T-helper 1 cell treated with Interleukin-12 subunit alpha and Interleukin-12 subunit beta and Interleukin-4 antibody, amounts not matched to agents 30 μg/mL and 1 μg/mL, for 36 hours (primary cell): Measurements from ENCODE around the gene GALR2.
"Not testable (repeated sequence)": the region's sequence is repeated elsewhere in the genome, so short reads cannot be mapped to it uniquely, and the experiment has no call there.

Experiments
- H3K27ac Mint-ChIP-seq: one replicate; pipeline ENCODE4 v1.8.0; 2021; ENCODE audit warnings: mild to moderate bottlenecking, mixed read lengths
- H3K27me3 Mint-ChIP-seq: one replicate; pipeline ENCODE4 v1.8.0; 2021; ENCODE audit warnings: low read depth, mixed read lengths
- H3K36me3 Mint-ChIP-seq: one replicate; pipeline ENCODE4 v1.8.0; 2021; ENCODE audit warnings: low read depth, mixed read lengths
- H3K4me1 Mint-ChIP-seq: one replicate; pipeline ENCODE4 v1.8.0; 2021; ENCODE audit warnings: low read depth, mixed read lengths
- H3K4me3 Mint-ChIP-seq: one replicate; pipeline ENCODE4 v1.8.0; 2021; ENCODE audit warnings: mild to moderate bottlenecking, moderate library complexity, mixed read lengths
- H3K9me3 Mint-ChIP-seq: one replicate; pipeline ENCODE4 v1.8.0; 2021; ENCODE audit warnings: mixed read lengths

The GALR2 gene

DNA sequence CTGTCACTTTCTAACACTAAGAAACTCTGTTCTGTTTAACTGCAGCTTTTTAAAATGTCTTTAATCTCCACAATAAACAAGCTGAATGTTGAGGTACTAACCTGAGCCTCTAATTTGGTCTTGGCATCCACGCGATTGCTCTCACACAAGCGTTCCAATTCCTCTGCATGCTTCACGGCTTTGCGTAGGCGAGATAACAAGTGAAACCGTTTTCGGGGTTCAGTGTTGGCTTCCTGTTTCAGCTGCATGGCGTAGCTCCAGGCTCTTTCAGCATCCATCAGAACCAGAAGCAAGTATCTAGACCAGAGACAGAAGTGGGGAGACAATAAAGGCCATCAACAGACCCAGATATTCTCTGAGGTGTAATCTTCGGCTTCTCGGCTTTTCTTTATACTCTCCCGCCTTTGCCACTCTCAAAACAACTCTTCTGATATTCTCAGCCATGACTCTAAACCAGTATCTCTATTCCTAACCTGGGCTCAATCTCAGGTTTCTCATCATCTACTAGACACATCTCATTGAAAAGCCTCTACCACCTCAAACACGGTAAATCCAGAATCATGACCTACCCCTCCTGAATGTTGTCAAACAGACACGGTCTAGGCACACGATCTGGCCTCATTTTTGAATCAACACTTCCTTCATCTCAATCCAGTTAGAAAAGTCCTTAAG, 10.6 kb upstream of the GALR2 start:
- Mint-ChIP-seq H3K27me3 (no peaks in the 10 kb centered on the region), H3K4me3 (peak overlapping the region; percentile 66), H3K4me1 (peaks cover 16% of the 10 kb centered on the region), H3K36me3 (peaks cover 55% of the 10 kb centered on the region), H3K27ac (peak overlapping the region; percentile 37), H3K9me3 (no peaks in the 10 kb centered on the region)

GRCh38 chr17:76065775-76066174, 8.8 kb upstream of the GALR2 start:
- no peaks in the 10 kb centered on the region for H3K27me3 Mint-ChIP-seq
- H3K27ac Mint-ChIP-seq, result no peak overlapping the region
- H3K4me1 Mint-ChIP-seq, result peaks cover 24% of the 10 kb centered on the region
- H3K4me3 Mint-ChIP-seq, result no peak overlapping the region
- H3K9me3 Mint-ChIP-seq, result no peaks in the 10 kb centered on the region
- peaks cover 46% of the 10 kb centered on the region for H3K36me3 Mint-ChIP-seq

- Mint-ChIP-seq H3K36me3 (peaks cover 15% of the 10 kb centered on the region), H3K27ac (peak overlapping the region; percentile 94), H3K9me3 (no peaks in the 10 kb centered on the region), H3K4me1 (peaks cover 30% of the 10 kb centered on the region), H3K4me3 (peak overlapping the region; percentile 97), H3K27me3 (peaks cover 30% of the 10 kb centered on the region)
Observed at GRCh38 chr17:76071531-76072147, 2.9 kb upstream of the GALR2 start.

- Mint-ChIP-seq H3K4me3 (peak within 1 kb of the TSS; percentile 97), H3K36me3 (peaks cover 12% of the 10 kb centered on the region), H3K27ac (peak within 1 kb of the TSS; percentile 94), H3K9me3 (no peaks in the 10 kb centered on the region), H3K4me1 (peaks cover 32% of the 10 kb centered on the region), H3K27me3 (peaks cover 37% of the 10 kb centered on the region)
Observed at GRCh38 chr17:76072148-76072858, 2.3 kb upstream of the GALR2 start, which contains the start of gene SRP68. Gene SRP68 (minus strand): TSS chr17:76072517. CDS start chr17:76072491, 26 bp downstream.

DNA sequence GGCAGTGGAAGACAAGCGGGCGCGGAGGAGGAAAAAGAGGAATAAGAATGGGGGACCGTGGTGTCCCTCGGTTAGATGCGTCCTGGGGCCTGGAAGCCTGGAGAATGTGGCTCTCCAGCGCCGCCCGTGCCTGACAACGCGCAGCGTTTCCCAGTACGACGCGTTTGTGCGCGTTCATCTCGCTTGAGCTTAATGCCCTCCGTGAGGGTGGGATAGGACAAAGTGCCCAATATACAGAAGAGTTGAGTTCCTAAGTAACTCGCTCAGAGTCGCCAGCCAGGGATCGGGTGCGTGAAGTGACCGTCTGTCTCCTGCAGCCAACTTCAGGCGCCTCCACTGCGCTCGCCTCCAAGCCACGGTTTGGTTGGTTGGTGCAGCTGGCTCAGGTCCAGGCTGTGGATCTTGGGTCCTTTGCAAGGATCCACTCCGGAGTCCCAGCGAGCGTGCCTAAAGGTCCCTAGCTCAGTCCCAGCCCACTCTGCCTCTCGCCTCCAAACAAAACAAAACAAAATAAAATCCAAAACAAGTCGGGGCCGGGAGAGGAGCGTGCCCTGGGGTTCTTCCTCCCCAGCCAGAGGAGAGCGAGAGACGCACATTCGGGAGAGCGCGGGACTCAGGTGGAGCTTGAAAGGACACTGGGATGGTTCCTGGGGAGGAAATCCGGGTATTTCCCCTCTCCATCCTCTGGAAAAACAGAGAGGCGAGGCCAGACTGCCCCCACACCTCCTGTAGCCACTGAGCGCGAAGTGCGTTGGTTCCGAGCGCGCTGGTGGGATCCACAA, 974 bp downstream of the GALR2 start:
- Mint-ChIP-seq H3K27me3 (peaks cover 65% of the 10 kb centered on the region), H3K27ac (no peak overlapping the region), H3K4me3 (peak overlapping the region; percentile 45), H3K4me1 (peaks cover 24% of the 10 kb centered on the region), H3K36me3 (peaks cover 7% of the 10 kb centered on the region), H3K9me3 (no peaks in the 10 kb centered on the region)

- peaks cover 19% of the 10 kb centered on the region for H3K4me1 Mint-ChIP-seq
- peak overlapping the region; percentile 84 for H3K4me3 Mint-ChIP-seq
- peaks cover 65% of the 10 kb centered on the region for H3K27me3 Mint-ChIP-seq
- no peaks in the 10 kb centered on the region for H3K9me3 Mint-ChIP-seq
- H3K36me3 Mint-ChIP-seq, result peaks cover 7% of the 10 kb centered on the region
- H3K27ac Mint-ChIP-seq, result no peak overlapping the region
Observed at GRCh38 chr17:76076146-76076764, 1.7 kb downstream of the GALR2 start.

GRCh38 chr17:76076765-76077583, 2.4 kb downstream of the GALR2 start:
- peaks cover 69% of the 10 kb centered on the region for H3K27me3 Mint-ChIP-seq

GRCh38 chr17:76077584-76078110, 3.1 kb downstream of the GALR2 start:
- peaks cover 5% of the 10 kb centered on the region for H3K36me3 Mint-ChIP-seq
- H3K9me3 Mint-ChIP-seq, result no peaks in the 10 kb centered on the region
- no peak overlapping the region for H3K27ac Mint-ChIP-seq
- peaks cover 69% of the 10 kb centered on the region for H3K27me3 Mint-ChIP-seq
- peaks cover 13% of the 10 kb centered on the region for H3K4me1 Mint-ChIP-seq
- no peak overlapping the region for H3K4me3 Mint-ChIP-seq

More at GRCh38 chr17:76076765-76077583, 2.4 kb downstream of the GALR2 start:
- H3K4me3 Mint-ChIP-seq, result peak overlapping the region; percentile 84
- H3K4me1 Mint-ChIP-seq, result peaks cover 13% of the 10 kb centered on the region
- H3K36me3 Mint-ChIP-seq, result peaks cover 5% of the 10 kb centered on the region
- no peaks in the 10 kb centered on the region for H3K9me3 Mint-ChIP-seq
- peak overlapping the region; percentile 72 for H3K27ac Mint-ChIP-seq

- peaks cover 13% of the 10 kb centered on the region for H3K4me1 Mint-ChIP-seq
- H3K36me3 Mint-ChIP-seq, H3K4me3 Mint-ChIP-seq, H3K9me3 Mint-ChIP-seq: not testable (repeated sequence)
- peaks cover 68% of the 10 kb centered on the region for H3K27me3 Mint-ChIP-seq
- H3K27ac Mint-ChIP-seq, result peak overlapping the region; percentile 26
Observed at GRCh38 chr17:76078370-76078769, 3.8 kb downstream of the GALR2 start.

DNA sequence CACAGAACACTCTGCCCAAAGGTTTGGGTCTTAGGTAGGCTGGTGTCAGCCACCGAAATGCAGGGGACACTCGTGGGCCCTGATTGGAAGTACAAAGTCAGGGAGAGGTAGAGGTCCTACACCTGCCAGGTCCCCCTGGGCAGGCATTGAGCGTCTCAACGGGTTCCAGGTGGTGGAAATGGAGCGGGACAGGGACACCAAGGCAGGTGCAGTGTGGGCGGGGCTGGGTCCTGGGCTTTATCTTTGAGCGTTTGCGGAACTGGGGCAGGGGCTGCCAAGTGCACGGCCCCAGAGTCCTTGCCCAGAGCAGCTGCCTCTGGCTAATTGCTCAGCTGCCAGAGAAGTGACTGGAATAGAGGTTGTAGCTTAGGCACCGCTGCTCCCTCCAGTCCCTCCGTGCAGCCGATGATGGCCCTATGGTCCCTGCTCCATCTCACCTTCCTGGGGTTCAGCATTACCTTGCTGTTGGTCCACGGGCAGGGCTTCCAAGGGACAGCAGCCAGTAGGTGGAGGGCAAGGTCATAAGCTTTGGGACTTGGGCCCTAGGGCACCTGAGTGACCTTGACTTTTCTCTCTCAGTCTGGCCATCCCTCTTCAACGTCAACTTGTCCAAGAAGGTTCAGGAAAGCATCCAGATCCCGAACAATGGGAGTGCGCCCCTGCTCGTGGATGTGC, 4.4 kb downstream of the GALR2 start, which contains the start of gene ZACN:
ZACN (plus strand) TSS at position 323 of the 675 bp plus-strand sequence; CDS start at position 406, 83 bp downstream.
- Mint-ChIP-seq H3K27me3 (peaks cover 62% of the 10 kb centered on the region), H3K27ac (peak within 1 kb of the TSS; percentile 26), H3K4me3 (no peak within 1 kb of the TSS), H3K9me3 (no peaks in the 10 kb centered on the region), H3K36me3 (peaks cover 5% of the 10 kb centered on the region), H3K4me1 (peaks cover 13% of the 10 kb centered on the region)

DNA sequence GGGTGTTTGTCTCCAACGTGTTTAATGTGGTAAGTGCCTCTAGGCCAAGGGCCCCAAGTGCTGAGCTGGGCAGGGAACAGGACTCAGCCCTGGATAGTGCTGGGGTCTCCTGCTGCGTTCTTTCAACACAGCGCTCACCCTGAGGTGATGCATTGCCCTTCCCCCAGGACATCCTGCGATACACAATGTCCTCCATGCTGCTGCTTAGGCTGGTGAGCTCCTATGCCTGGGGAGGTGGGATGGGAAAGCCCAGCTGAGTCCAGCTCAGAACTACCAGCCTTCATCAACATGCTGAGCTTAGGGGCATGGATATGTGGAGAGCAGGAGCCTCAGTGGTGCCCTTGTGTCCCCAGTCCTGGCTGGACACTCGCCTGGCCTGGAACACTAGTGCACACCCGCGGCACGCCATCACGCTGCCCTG, 5.0 kb downstream of the GALR2 start:
- peaks cover 13% of the 10 kb centered on the region for H3K4me1 Mint-ChIP-seq
- H3K36me3 Mint-ChIP-seq, result peaks cover 10% of the 10 kb centered on the region
- no peak overlapping the region for H3K27ac Mint-ChIP-seq
- H3K9me3 Mint-ChIP-seq, result no peaks in the 10 kb centered on the region
- H3K4me3 Mint-ChIP-seq, result no peak overlapping the region
- peaks cover 59% of the 10 kb centered on the region for H3K27me3 Mint-ChIP-seq

GRCh38 chr17:76079956-76080767, 5.6 kb downstream of the GALR2 start:
- peaks cover 9% of the 10 kb centered on the region for H3K36me3 Mint-ChIP-seq
- no peak overlapping the region for H3K4me3 Mint-ChIP-seq
- H3K9me3 Mint-ChIP-seq, result no peaks in the 10 kb centered on the region
- H3K4me1 Mint-ChIP-seq, result peaks cover 9% of the 10 kb centered on the region
- no peak overlapping the region for H3K27ac Mint-ChIP-seq
- H3K27me3 Mint-ChIP-seq, result peaks cover 53% of the 10 kb centered on the region
